ENCODE measurements around the gene CAMK1D.
"Not testable (repeated sequence)": the region's sequence is repeated elsewhere in the genome, so short reads cannot be mapped to it uniquely, and the experiment has no call there.

The CAMK1D gene

GRCh38 chr10:12797471-12798262 lies 448.3 kb downstream of the CAMK1D start:
- no peak for DNase-seq

GRCh38 chr10:12799144-12799543 lies 449.8 kb downstream of the CAMK1D start:
- no peak for DNase-seq

- DNase-seq: peak; percentile 36
Observed at GRCh38 chr10:12799714-12800113, 450.4 kb downstream of the CAMK1D start.

- no peak for DNase-seq
Observed at GRCh38 chr10:12800302-12800701, 451.0 kb downstream of the CAMK1D start.

- DNase-seq: no peak
Observed at GRCh38 chr10:12801214-12802087, 452.1 kb downstream of the CAMK1D start.

GRCh38 chr10:12803776-12804175 lies 454.4 kb downstream of the CAMK1D start:
- no peak for DNase-seq

GRCh38 chr10:12806228-12807095 lies 457.1 kb downstream of the CAMK1D start:
- DNase-seq: no peak

GRCh38 chr10:12807096-12807755 lies 457.9 kb downstream of the CAMK1D start:
- DNase-seq: no peak

- peak; percentile 43 for DNase-seq
Observed at GRCh38 chr10:12808014-12808613, 458.8 kb downstream of the CAMK1D start.

- not testable (repeated sequence) for DNase-seq
Observed at GRCh38 chr10:12810046-12810445, 460.7 kb downstream of the CAMK1D start.

GRCh38 chr10:12811826-12812225 lies 462.5 kb downstream of the CAMK1D start:
- DNase-seq: no peak

GRCh38 chr10:12812571-12812970 lies 463.2 kb downstream of the CAMK1D start:
- DNase-seq: no peak

GRCh38 chr10:12814166-12814565 lies 464.8 kb downstream of the CAMK1D start:
- DNase-seq: no peak

- no peak for DNase-seq
Observed at GRCh38 chr10:12819071-12819470, 469.7 kb downstream of the CAMK1D start.

GRCh38 chr10:12819656-12820055 lies 470.3 kb downstream of the CAMK1D start:
- DNase-seq: no peak

- no peak for DNase-seq
Observed at GRCh38 chr10:12822126-12822892, 473.0 kb downstream of the CAMK1D start.

GRCh38 chr10:12822893-12823170 lies 473.5 kb downstream of the CAMK1D start:
- DNase-seq: no peak

- DNase-seq: no peak
Observed at GRCh38 chr10:12823328-12823727, 474.0 kb downstream of the CAMK1D start.

- DNase-seq: no peak
Observed at GRCh38 chr10:12825260-12825849, 476.0 kb downstream of the CAMK1D start.

- no peak for DNase-seq
Observed at GRCh38 chr10:12826800-12827372, 477.5 kb downstream of the CAMK1D start.
